H1 (cell line): ENCODE results near the gene EXT2. TPM values are rescaled to one million over a fixed set of nuclear protein-coding genes. Genes with fewer than 3 reads are reported as not detected.

Experiments
- CTCF ChIA-PET: fragments of 300-600 bp; sonication (Branson Sonifier 250); formaldehyde crosslinking; loops from one replicate; lab custom pipeline; 2021; ENCODE audit not compliant: partially characterized antibody; lab: Charles Lee
- POLR2A ChIA-PET: fragments of 300-600 bp; sonication (Branson Sonifier 250); formaldehyde crosslinking; loops from one replicate; lab custom pipeline; 2021; ENCODE audit warnings: inconsistent platforms; ENCODE audit not compliant: partially characterized antibody; lab: Charles Lee
- DNase-seq, 2 experiments: peaks; one replicate each; pipeline versions ENCODE4 v3.0.0 to v3.0.0-alpha.2; 2010 to 2022; ENCODE audit warnings: low spot score in 2 of 2, low read depth in 1 of 2, mixed read lengths in 1 of 2
- FAIRE-seq: peaks from 2 replicates; lab custom pipeline; 2011; peaks lifted over from hg19 to GRCh38; lab: Jason Lieb, UNC
- H2AFZ ChIP-seq: 2 replicates; pipeline ENCODE4 v1.8.1; 2012; ENCODE audit warnings: low read length, inconsistent platforms
- H2AK5ac ChIP-seq: 2 replicates; pipeline ENCODE4 v1.6.1; 2013; ENCODE audit warnings: low read depth, low read length
- H2BK120ac ChIP-seq: replicated peaks from 2 replicates; pipeline ENCODE3; 2013; ENCODE audit warnings: low read depth, low read length, inconsistent platforms
- H2BK12ac ChIP-seq: 2 replicates; pipeline ENCODE4 v1.6.1; 2013; ENCODE audit warnings: low read depth, low read length
- H2BK15ac ChIP-seq: 2 replicates; pipeline ENCODE4 v1.6.1; 2013; ENCODE audit warnings: low read length
- H2BK20ac ChIP-seq: 2 replicates; pipeline ENCODE4 v1.6.1; 2013; ENCODE audit warnings: low read length
- H2BK5ac ChIP-seq: 2 replicates; pipeline ENCODE4 v1.6.1; 2013; ENCODE audit warnings: low read depth, low read length
- H3K14ac ChIP-seq: 2 replicates; pipeline ENCODE4 v1.6.1; 2013; ENCODE audit warnings: inconsistent platforms; ENCODE audit not compliant: insufficient read length
- H3K18ac ChIP-seq: 2 replicates; pipeline ENCODE4 v1.6.1; 2013; ENCODE audit warnings: low read length; ENCODE audit errors: extremely low read depth
- H3K23ac ChIP-seq: 2 replicates; pipeline ENCODE4 v1.6.1; 2013; ENCODE audit warnings: inconsistent platforms; ENCODE audit not compliant: insufficient read length
- H3K23me2 ChIP-seq: 2 replicates; pipeline ENCODE4 v1.6.1; 2013; ENCODE audit warnings: low read depth, low read length
- H3K27ac ChIP-seq: 2 replicates; pipeline ENCODE4 v1.6.1; 2011; ENCODE audit warnings: low read depth, low read length, inconsistent platforms
- H3K27me3 ChIP-seq, 4 experiments: replicated peaks in 1 of 4; 1 replicate in 1 of 4; 2 replicates in 3 of 4; pipeline versions ENCODE4 v1.6.1 to v1.8.1; 2011 to 2013; ENCODE audit warnings: low read length in 3 of 4, mild to moderate bottlenecking in 3 of 4, inconsistent platforms in 2 of 4, mixed read lengths in 2 of 4, moderate library complexity in 1 of 4; ENCODE audit not compliant: control insufficient read depth in 3 of 4, insufficient read depth in 3 of 4; ENCODE audit errors: extremely low read depth in 1 of 4
- H3K36me3 ChIP-seq, 4 experiments: 2 replicates each; pipeline versions ENCODE4 v1.6.1 to v1.8.1; 2011 to 2013; ENCODE audit warnings: mild to moderate bottlenecking in 4 of 4, low read length in 3 of 4, moderate library complexity in 2 of 4, control low read depth in 1 of 4, inconsistent platforms in 1 of 4; ENCODE audit not compliant: insufficient read depth in 4 of 4, control insufficient read depth in 2 of 4
- H3K4ac ChIP-seq: replicated peaks from 2 replicates; pipeline ENCODE3; 2013; ENCODE audit warnings: low read length, low read depth, mixed read lengths, inconsistent platforms; ENCODE audit not compliant: insufficient read length
- H3K4me1 ChIP-seq, 4 experiments: replicated peaks in 1 of 4; 1 replicate in 1 of 4; 2 replicates in 3 of 4; pipeline versions ENCODE4 v1.6.1 to v1.8.1; 2011 to 2013; ENCODE audit warnings: low read length in 3 of 4, inconsistent platforms in 2 of 4, mixed read lengths in 1 of 4; ENCODE audit not compliant: insufficient read depth in 4 of 4, control insufficient read depth in 3 of 4
- H3K4me2 ChIP-seq, 2 experiments: 2 replicates each; pipeline versions ENCODE4 v1.6.1 to v1.8.1; 2011 to 2013; ENCODE audit warnings: low read depth in 2 of 2, low read length in 2 of 2, control low read depth in 1 of 2, inconsistent platforms in 1 of 2, mild to moderate bottlenecking in 1 of 2; ENCODE audit not compliant: insufficient read depth in 1 of 2
- H3K4me3 ChIP-seq, 4 experiments: fragments of 200-600, 300-600 bp in 1 of 4; sonication (generic), shearing (Covaris generic), sonication (Bioruptor Twin) in 1 of 4; 2 replicates each; pipeline versions ENCODE4 v1.5.1 to v1.8.1; 2011 to 2016; ENCODE audit warnings: low read length in 4 of 4, low read depth in 3 of 4, control low read depth in 2 of 4, inconsistent platforms in 2 of 4, mild to moderate bottlenecking in 2 of 4, mixed read lengths in 1 of 4, moderate library complexity in 1 of 4; ENCODE audit not compliant: insufficient read depth in 2 of 4; ENCODE audit errors: extremely low read depth in 1 of 4
- H3K56ac ChIP-seq: replicated peaks from 2 replicates; pipeline ENCODE3; 2013; ENCODE audit warnings: low read depth, mild to moderate bottlenecking, mixed read lengths, low read length, inconsistent platforms; ENCODE audit not compliant: insufficient read length
- H3K79me1 ChIP-seq: 2 replicates; pipeline ENCODE4 v1.6.1; 2013; ENCODE audit warnings: low read depth, low read length, control low read depth
- H3K79me2 ChIP-seq, 2 experiments: 2 replicates each; pipeline versions ENCODE4 v1.6.1 to v1.8.1; 2012 to 2013; ENCODE audit warnings: low read length in 2 of 2, mild to moderate bottlenecking in 2 of 2, inconsistent platforms in 1 of 2; ENCODE audit not compliant: insufficient read depth in 2 of 2, control insufficient read depth in 1 of 2
- H3K9ac ChIP-seq, 4 experiments: replicated peaks in 1 of 4; 1 replicate in 1 of 4; 2 replicates in 3 of 4; pipeline versions ENCODE4 v1.6.1 to v1.8.1; 2011 to 2013; ENCODE audit warnings: low read depth in 3 of 4, low read length in 3 of 4, control low read depth in 2 of 4, mild to moderate bottlenecking in 2 of 4, moderate library complexity in 2 of 4, inconsistent platforms in 1 of 4; ENCODE audit errors: extremely low read depth in 1 of 4
- H3K9me3 ChIP-seq, 2 experiments: 2 replicates each; pipeline versions ENCODE4 v1.6.1 to v1.8.1; 2012 to 2013; ENCODE audit warnings: mild to moderate bottlenecking in 2 of 2, moderate library complexity in 2 of 2, control low read depth in 1 of 2, inconsistent platforms in 1 of 2, low read depth in 1 of 2, low read length in 1 of 2, mixed read lengths in 1 of 2; ENCODE audit not compliant: insufficient read depth in 2 of 2
- H4K20me1 ChIP-seq, 2 experiments: replicated peaks in 1 of 2; 2 replicates each; pipeline versions ENCODE3 to v1.8.1; 2011 to 2013; ENCODE audit warnings: inconsistent platforms in 2 of 2, low read length in 2 of 2, mild to moderate bottlenecking in 1 of 2; ENCODE audit not compliant: insufficient read depth in 2 of 2, control insufficient read depth in 1 of 2
- H4K5ac ChIP-seq: 2 replicates; pipeline ENCODE4 v1.6.1; 2013; ENCODE audit warnings: low read length, low read depth, mixed read lengths, inconsistent platforms; ENCODE audit not compliant: insufficient read length
- H4K8ac ChIP-seq: 2 replicates; pipeline ENCODE4 v1.8.0; 2013; ENCODE audit warnings: mild to moderate bottlenecking, moderate library complexity, low read length, inconsistent platforms; ENCODE audit not compliant: insufficient read depth; ENCODE audit errors: extremely low read depth
- H4K91ac ChIP-seq: replicated peaks from 2 replicates; pipeline ENCODE3; 2013; ENCODE audit warnings: low read length, mixed read lengths, inconsistent platforms; ENCODE audit not compliant: insufficient read length
- KDM1A ChIP-seq: fragments of 200-600, 300-600 bp; sonication (generic); IDR thresholded peaks from 2 replicates; pipeline ENCODE4 v1.7.1; 2016; ENCODE audit warnings: mild to moderate bottlenecking, low read length, borderline replicate concordance
- KDM5A ChIP-seq: fragments of 200-600 bp; IDR thresholded peaks from 2 replicates; pipeline ENCODE4 v1.7.1; 2012; ENCODE audit warnings: mild to moderate bottlenecking, low read length, inconsistent platforms, mixed read lengths
- WGBS, 2 experiments: shearing (Covaris generic) in 1 of 2; methylation state at CpG; one replicate each; pipeline versions ENCODE4 v1.1.6 to v1.1.7; 2013 to 2015; ENCODE audit warnings: low lambda C conversion rate in 2 of 2, mixed read lengths in 2 of 2, inconsistent platforms in 1 of 2, low coverage in 1 of 2, missing lambda C conversion rate in 1 of 2; ENCODE audit not compliant: insufficient replicate concordance in 2 of 2, insufficient coverage in 1 of 2, insufficient read length in 1 of 2; ENCODE audit errors: extremely low coverage in 1 of 2, missing lambda C conversion rate in 1 of 2; 5-methylcytosine and 5-hydroxymethylcytosine counted together
- polyA plus RNA-seq, 7 experiments: library from polyadenylated mRNA; depleted of rRNA in 3 of 7; stranded (reverse) in 5 of 7; unstranded in 2 of 7; fragments of >200 nt in 5 of 7; fragments of 200-250 nt in 2 of 7; gene quantifications; 1 replicate in 5 of 7; 2 replicates in 1 of 7; 4 replicates in 1 of 7; pipeline versions ENCODE4 v1.2.1 to v1.2.3, GENCODE V29; 2011 to 2013; ENCODE audit warnings: missing spikeins in 2 of 7, mixed read lengths in 2 of 7
- total RNA-seq: library from RNA; stranded (reverse); fragmentation: NEBNext Ultra II Directional; extraction: Animal tissue kit (Norgen Biotek cat#: 25700); gene quantifications from 2 replicates; pipeline ENCODE4 v1.2.1, GENCODE V29; 2021

Gene EXT2
- total and polyA plus RNA-seq, 2 of the 8 experiments (the other 6 are each of a cell fraction or from before 2014, with no cell fraction given), result 29.8 to 42.8 TPM

DNA sequence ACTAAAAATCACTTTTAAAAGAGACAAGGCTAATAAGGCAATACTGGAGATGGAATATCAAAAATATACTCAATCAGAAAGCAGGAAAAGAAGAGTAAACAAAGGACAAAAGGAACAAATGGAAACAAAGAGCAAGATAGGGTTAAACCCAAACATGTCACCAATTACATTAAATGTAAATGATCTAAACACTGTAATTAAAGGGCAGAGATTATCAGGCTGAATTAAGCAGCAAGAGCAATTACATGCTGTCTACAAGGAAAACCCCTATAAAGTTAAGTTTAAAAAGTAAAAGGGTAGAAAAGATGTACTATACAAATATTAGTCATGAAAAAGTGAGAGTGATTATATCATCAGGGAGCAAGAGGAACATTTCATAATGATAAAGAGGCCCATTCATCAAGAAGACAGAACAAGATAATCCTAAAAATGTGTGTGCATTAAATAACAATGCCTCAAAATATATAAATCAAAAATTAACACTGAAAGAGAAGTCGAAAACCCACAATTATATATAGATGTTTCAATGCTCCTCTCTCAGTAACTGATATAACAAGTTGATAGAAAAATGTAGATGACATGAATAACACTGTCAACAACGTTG is 157.6 kb downstream of the EXT2 start:
- no peak overlapping the region for H4K5ac ChIP-seq
- peaks cover 4 to 14% of the 10 kb centered on the region in 2 experiments; a peak in 3 of 4 replicates for H3K9me3 ChIP-seq
- H3K79me2 ChIP-seq, result no peaks in the 10 kb centered on the region
- H3K4me2 ChIP-seq, result no peak overlapping the region
- H3K23ac ChIP-seq, result no peak overlapping the region
- ChIA-PET CTCF (interaction anchor here (0.7 to 1.5 kb wide), 2 partner anchors 33 to 62 kb away, joined by 3 to 4 read pairs; no protein-coding TSS in a partner anchor), POLR2A (interaction anchor here (0.5 to 1.6 kb wide), 2 partner anchors 10 to 413 kb away, joined by 3 to 4 read pairs; no protein-coding TSS in a partner anchor)
- no peak overlapping the region for H3K4ac ChIP-seq
- H4K20me1 ChIP-seq, result no peaks in the 10 kb centered on the region
- WGBS, 2 experiments, result 78% methylated on average over 2 of the region's 2 CpGs; no CpG with 5 or more reads in 1 of the 2 experiments
- H3K23me2 ChIP-seq, result no peaks in the 10 kb centered on the region; the same call in 1 of the 2 replicates
- H4K8ac ChIP-seq, result no peak overlapping the region
- no peak overlapping the region for H2BK12ac ChIP-seq
- no peak overlapping the region for H2BK5ac ChIP-seq
- no peak overlapping the region for H3K56ac ChIP-seq
- no peak overlapping the region for H2BK15ac ChIP-seq
- no peak overlapping the region for H2BK20ac ChIP-seq
- TF ChIP-seq KDM1A (peak; percentile 45; the same call in 1 of the 2 replicates), KDM5A (no peak)
- TF ChIP-seq, all 59 proteins: peak for 1
- Histone ChIP-seq H2AK5ac (no peak overlapping the region), H3K4me3 (no peak overlapping the region), H3K36me3 (no peaks in the 10 kb centered on the region), H3K4me1 (no peaks in the 10 kb centered on the region), H3K27me3 (no peaks in the 10 kb centered on the region), H4K91ac (no peak overlapping the region), H3K14ac (no peak overlapping the region), H3K18ac (no peak overlapping the region), H2BK120ac (no peak overlapping the region), H3K79me1 (no peaks in the 10 kb centered on the region), H3K27ac (no peak overlapping the region), H3K9ac (no peak overlapping the region), H2AFZ (no peak overlapping the region)
- FAIRE-seq (no peak), DNase-seq (no peak)
